Osteoblast (primary cell): ENCODE results near the gene CCN6. TPM values are rescaled to one million over a fixed set of nuclear protein-coding genes. Genes with fewer than 3 reads are reported as not detected.
A peak's percentile ranks its signal among the peaks of the same experiment; 100 is the strongest.

Experiments
- DNase-seq: peaks from one replicate; pipeline ENCODE4 v3.0.0; 2011; ENCODE audit warnings: low spot score, mixed read lengths; ENCODE audit not compliant: insufficient read length; ENCODE audit errors: missing footprints
- H2AFZ ChIP-seq: 2 replicates; pipeline ENCODE4 v1.6.0; 2011; ENCODE audit warnings: mild to moderate bottlenecking, low read length
- H3K27ac ChIP-seq: 2 replicates; pipeline ENCODE4 v1.5.1; 2011; ENCODE audit warnings: mild to moderate bottlenecking, low read depth, low read length, moderate library complexity
- H3K27me3 ChIP-seq: 2 replicates; pipeline ENCODE4 v1.6.0; 2012; ENCODE audit warnings: mild to moderate bottlenecking, control low read depth, inconsistent platforms, low read length, moderate library complexity; ENCODE audit not compliant: insufficient read depth
- H3K36me3 ChIP-seq: 2 replicates; pipeline ENCODE4 v1.5.1; 2011; ENCODE audit warnings: mild to moderate bottlenecking, low read length, control low read depth, moderate library complexity; ENCODE audit not compliant: insufficient read depth
- H3K4me1 ChIP-seq: 2 replicates; pipeline ENCODE4 v1.5.1; 2011; ENCODE audit warnings: mild to moderate bottlenecking, low read length, control low read depth, moderate library complexity; ENCODE audit not compliant: insufficient read depth
- H3K4me2 ChIP-seq: 2 replicates; pipeline ENCODE4 v1.6.0; 2011; ENCODE audit warnings: mild to moderate bottlenecking, low read length; ENCODE audit not compliant: insufficient read depth
- H3K4me3 ChIP-seq: fragments of 200-600 bp; sonication (generic); 3 replicates; pipeline ENCODE4 v1.5.1; 2012; ENCODE audit warnings: mild to moderate bottlenecking, low read length, inconsistent platforms; ENCODE audit not compliant: insufficient read depth
- H3K79me2 ChIP-seq: 2 replicates; pipeline ENCODE4 v1.6.0; 2012; ENCODE audit warnings: mild to moderate bottlenecking, low read length, control low read depth, inconsistent platforms; ENCODE audit not compliant: insufficient read depth
- H3K9me3 ChIP-seq: 2 replicates; pipeline ENCODE4 v1.5.1; 2011; ENCODE audit warnings: low read depth, low read length, control low read depth
- H4K20me1 ChIP-seq: 2 replicates; pipeline ENCODE4 v1.6.0; 2012; ENCODE audit warnings: mild to moderate bottlenecking, low read length, control low read depth; ENCODE audit not compliant: insufficient read depth
- total RNA-seq: library from RNA; depleted of rRNA; stranded (reverse); fragments of >200 nt; gene quantifications from 2 replicates; pipeline ENCODE4 v1.2.3, GENCODE V29; 2012
- TF ChIP-seq, protein P1 (sequence below): IDR thresholded peaks from 2 replicates; pipeline ENCODE4 v1.5.1; 2011; ENCODE audit warnings: mild to moderate bottlenecking, low read depth, low read length, moderate library complexity; ENCODE audit errors: extremely low read depth

Gene CCN6
- total RNA-seq, 1 donor: 6.9 TPM

DNA sequence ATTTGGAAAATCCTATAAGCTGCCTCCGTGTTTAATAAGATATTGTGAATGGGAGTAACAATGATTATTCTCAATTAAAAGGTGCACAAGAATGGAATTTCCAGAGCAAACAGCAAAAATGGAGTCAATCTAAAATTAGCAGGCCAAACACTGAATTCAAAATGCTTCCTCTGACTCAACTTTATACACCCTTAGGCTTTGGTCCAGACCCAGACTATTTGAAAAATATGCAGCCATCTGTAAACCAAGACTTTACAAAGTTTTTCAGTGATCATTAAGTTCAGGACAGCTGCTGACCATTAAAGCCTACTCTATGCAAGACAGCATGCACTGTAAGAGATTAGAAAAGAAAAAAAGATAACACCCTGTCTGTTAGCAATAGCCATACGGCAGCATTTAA lies 39.4 kb upstream of the CCN6 start:
- Histone ChIP-seq H3K79me2 (no peaks in the 10 kb centered on the region), H3K4me1 (peaks cover 48% of the 10 kb centered on the region), H3K4me3 (no peak overlapping the region), H3K27me3 (no peaks in the 10 kb centered on the region), H2AFZ (peak overlapping the region; percentile 85), H3K36me3 (no peaks in the 10 kb centered on the region), H3K9me3 (no peaks in the 10 kb centered on the region), H3K4me2 (peak overlapping the region; percentile 10), H3K27ac (peak overlapping the region; percentile 76), H4K20me1 (no peaks in the 10 kb centered on the region)
- DNase-seq: no peak
- TF ChIP-seq, protein P1, sequence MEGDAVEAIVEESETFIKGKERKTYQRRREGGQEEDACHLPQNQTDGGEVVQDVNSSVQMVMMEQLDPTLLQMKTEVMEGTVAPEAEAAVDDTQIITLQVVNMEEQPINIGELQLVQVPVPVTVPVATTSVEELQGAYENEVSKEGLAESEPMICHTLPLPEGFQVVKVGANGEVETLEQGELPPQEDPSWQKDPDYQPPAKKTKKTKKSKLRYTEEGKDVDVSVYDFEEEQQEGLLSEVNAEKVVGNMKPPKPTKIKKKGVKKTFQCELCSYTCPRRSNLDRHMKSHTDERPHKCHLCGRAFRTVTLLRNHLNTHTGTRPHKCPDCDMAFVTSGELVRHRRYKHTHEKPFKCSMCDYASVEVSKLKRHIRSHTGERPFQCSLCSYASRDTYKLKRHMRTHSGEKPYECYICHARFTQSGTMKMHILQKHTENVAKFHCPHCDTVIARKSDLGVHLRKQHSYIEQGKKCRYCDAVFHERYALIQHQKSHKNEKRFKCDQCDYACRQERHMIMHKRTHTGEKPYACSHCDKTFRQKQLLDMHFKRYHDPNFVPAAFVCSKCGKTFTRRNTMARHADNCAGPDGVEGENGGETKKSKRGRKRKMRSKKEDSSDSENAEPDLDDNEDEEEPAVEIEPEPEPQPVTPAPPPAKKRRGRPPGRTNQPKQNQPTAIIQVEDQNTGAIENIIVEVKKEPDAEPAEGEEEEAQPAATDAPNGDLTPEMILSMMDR: no peak

DNA sequence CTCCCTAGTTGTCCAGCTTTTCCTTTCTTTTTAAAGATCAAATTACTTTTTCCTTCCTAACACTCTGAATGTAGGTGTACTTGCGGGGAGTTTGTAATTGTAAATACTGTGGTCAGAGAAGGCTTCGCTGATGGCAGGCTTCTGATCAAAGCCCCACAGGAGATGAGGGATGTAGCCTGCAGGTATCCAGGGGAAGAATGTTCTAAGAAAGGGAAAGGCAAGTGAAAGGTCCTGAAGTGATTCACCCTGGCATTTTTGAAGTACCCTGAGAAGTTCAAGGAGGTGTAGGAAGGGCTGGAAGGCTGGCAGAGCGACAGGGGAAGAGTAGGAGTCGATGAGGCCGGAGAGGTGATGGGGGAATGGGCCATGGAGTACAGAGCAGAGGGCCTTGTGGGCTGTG lies 38.2 kb upstream of the CCN6 start:
- Histone ChIP-seq H3K4me2 (no peak overlapping the region), H3K36me3 (no peaks in the 10 kb centered on the region), H3K27ac (peak overlapping the region; percentile 76), H3K27me3 (no peaks in the 10 kb centered on the region), H2AFZ (peak overlapping the region; percentile 16), H3K4me1 (peaks cover 51% of the 10 kb centered on the region), H3K9me3 (no peaks in the 10 kb centered on the region), H4K20me1 (no peaks in the 10 kb centered on the region), H3K79me2 (no peaks in the 10 kb centered on the region), H3K4me3 (no peak overlapping the region)
- TF ChIP-seq, protein P1: no peak
- DNase-seq: no peak

DNA sequence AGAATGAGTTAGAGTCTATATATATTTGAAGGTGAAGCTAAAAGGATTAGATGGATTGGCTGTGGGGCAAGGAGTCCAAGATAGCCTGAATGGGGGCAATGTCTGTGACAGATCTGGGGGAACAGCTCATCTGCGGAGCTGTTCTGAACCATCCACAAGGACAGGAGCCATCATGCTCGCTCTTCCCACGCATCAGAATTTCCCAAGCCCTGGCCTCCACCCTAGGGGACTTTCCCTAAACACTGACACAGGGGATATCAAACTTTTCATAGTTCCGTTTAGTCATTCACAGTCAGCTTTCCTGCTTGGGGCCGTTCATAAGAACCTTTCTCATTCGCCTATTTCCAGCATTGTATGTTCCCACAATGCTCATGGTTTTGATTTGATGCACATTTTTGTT lies 37.6 kb upstream of the CCN6 start:
- Histone ChIP-seq H3K4me1 (peaks cover 51% of the 10 kb centered on the region), H3K9me3 (no peaks in the 10 kb centered on the region)
- DNase-seq: peak; percentile 61

DNA sequence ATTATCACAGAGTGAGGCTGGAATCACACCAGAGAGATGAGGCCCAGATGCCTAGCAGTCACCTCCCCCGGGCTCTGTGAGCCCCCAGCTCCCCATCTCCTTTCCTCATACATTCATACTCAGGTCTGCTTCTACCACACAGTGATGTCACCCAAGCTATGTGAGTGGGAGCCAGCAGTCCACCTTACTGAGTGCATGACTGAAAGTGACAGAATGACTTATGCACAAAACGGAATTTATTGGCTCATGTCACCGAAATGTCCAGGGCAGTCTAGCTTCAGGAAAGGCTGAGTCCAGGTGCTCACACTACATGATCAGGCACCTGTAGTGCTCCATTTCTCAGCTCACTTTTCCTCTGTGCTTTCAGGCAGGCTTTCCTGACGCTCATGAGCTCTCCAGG lies 36.7 kb upstream of the CCN6 start:
- Histone ChIP-seq H3K27ac (peak overlapping the region; percentile 39), H3K9me3 (no peaks in the 10 kb centered on the region), H3K4me1 (peaks cover 51% of the 10 kb centered on the region)

More for the DNA sequence above, 37.6 kb upstream of the CCN6 start:
- no peak overlapping the region for H3K4me3 ChIP-seq
- H3K4me2 ChIP-seq: no peak overlapping the region
- H4K20me1 ChIP-seq: no peaks in the 10 kb centered on the region
- no peaks in the 10 kb centered on the region for H3K79me2 ChIP-seq
- H3K36me3 ChIP-seq: no peaks in the 10 kb centered on the region
- TF ChIP-seq, protein P1: no peak
- no peaks in the 10 kb centered on the region for H3K27me3 ChIP-seq
- H2AFZ ChIP-seq: no peak overlapping the region
- H3K27ac ChIP-seq: peak overlapping the region; percentile 76

More for the DNA sequence above, 36.7 kb upstream of the CCN6 start:
- TF ChIP-seq, protein P1: no peak
- H2AFZ ChIP-seq: no peak overlapping the region
- H3K4me3 ChIP-seq: no peak overlapping the region
- H3K4me2 ChIP-seq: no peak overlapping the region
- H3K79me2 ChIP-seq: no peaks in the 10 kb centered on the region
- no peaks in the 10 kb centered on the region for H3K36me3 ChIP-seq
- no peak for DNase-seq
- H3K27me3 ChIP-seq: no peaks in the 10 kb centered on the region
- H4K20me1 ChIP-seq: no peaks in the 10 kb centered on the region
